Mesendoderm (in vitro differentiated cells): ENCODE measurements around the gene CHID1.

ENCODE experiments used
- DNase-seq: peaks from one replicate; pipeline ENCODE4 v3.0.0; 2013
- H2AK5ac ChIP-seq: 2 replicates; pipeline ENCODE4 v1.6.1; 2013; ENCODE audit warnings: low read length, inconsistent platforms
- H2BK120ac ChIP-seq: 2 replicates; pipeline ENCODE4 v1.6.1; 2013; ENCODE audit warnings: low read depth, mild to moderate bottlenecking, low read length, moderate library complexity, mixed read lengths
- H2BK15ac ChIP-seq: replicated peaks from 2 replicates; pipeline ENCODE4 v1.6.1; 2013; ENCODE audit warnings: low read depth, mild to moderate bottlenecking, moderate library complexity
- H2BK5ac ChIP-seq: 2 replicates; pipeline ENCODE4 v1.6.1; 2013; ENCODE audit warnings: low read length, inconsistent platforms
- H3K18ac ChIP-seq: 2 replicates; pipeline ENCODE4 v1.6.1; 2013; ENCODE audit warnings: mild to moderate bottlenecking, low read length, mixed read lengths
- H3K23ac ChIP-seq: one replicate; pipeline ENCODE4 v1.6.1; 2013; ENCODE audit warnings: low read length
- H3K27ac ChIP-seq: 2 replicates; pipeline ENCODE4 v1.5.1; 2013; ENCODE audit warnings: low read depth, mild to moderate bottlenecking, inconsistent platforms, low read length, moderate library complexity
- H3K27me3 ChIP-seq: 2 replicates; pipeline ENCODE4 v1.6.1; 2013; ENCODE audit warnings: low read length, control low read depth, mild to moderate bottlenecking, inconsistent platforms; ENCODE audit not compliant: insufficient read depth, poor library complexity
- H3K36me3 ChIP-seq: 2 replicates; pipeline ENCODE4 v1.6.1; 2013; ENCODE audit warnings: low read length, inconsistent platforms; ENCODE audit not compliant: control insufficient read depth, insufficient read depth
- H3K4ac ChIP-seq: one replicate; pipeline ENCODE4 v1.6.1; 2013; ENCODE audit warnings: low read depth, mild to moderate bottlenecking, low read length, moderate library complexity
- H3K4me1 ChIP-seq: 2 replicates; pipeline ENCODE4 v1.6.1; 2013; ENCODE audit warnings: low read depth, low read length, inconsistent platforms; ENCODE audit not compliant: control insufficient read depth
- H3K4me2 ChIP-seq: 2 replicates; pipeline ENCODE4 v1.6.1; 2013; ENCODE audit warnings: low read length
- H3K4me3 ChIP-seq: 2 replicates; pipeline ENCODE4 v1.5.1; 2013; ENCODE audit warnings: mild to moderate bottlenecking, low read length
- H3K56ac ChIP-seq: one replicate; pipeline ENCODE4 v1.6.1; 2013; ENCODE audit warnings: low read length
- H3K79me1 ChIP-seq: 2 replicates; pipeline ENCODE4 v1.6.1; 2013; ENCODE audit warnings: low read length, inconsistent platforms
- H3K79me2 ChIP-seq: 2 replicates; pipeline ENCODE4 v1.6.1; 2013; ENCODE audit warnings: mild to moderate bottlenecking, low read length; ENCODE audit not compliant: control insufficient read depth, insufficient read depth
- H3K9ac ChIP-seq: 2 replicates; pipeline ENCODE4 v1.6.1; 2013; ENCODE audit warnings: low read length, inconsistent platforms
- H4K5ac ChIP-seq: one replicate; pipeline ENCODE4 v1.6.1; 2013; ENCODE audit warnings: low read length
- H4K8ac ChIP-seq: one replicate; pipeline ENCODE4 v1.6.1; 2013; ENCODE audit warnings: low read depth, mild to moderate bottlenecking, control low read depth, low read length, moderate library complexity
- WGBS: extraction: QIAGEN DNeasy Blood & Tissue Kit; methylation state at CpG from one replicate; pipeline ENCODE4 v1.1.7; 2013; ENCODE audit warnings: low lambda C conversion rate, missing lambda C conversion rate; ENCODE audit not compliant: insufficient coverage; ENCODE audit errors: extremely low coverage; 5-methylcytosine and 5-hydroxymethylcytosine counted together

CHID1 gene

GRCh38 chr11:821512-822371, 88.9 kb downstream of the CHID1 start:
- H2BK120ac ChIP-seq, result no peak overlapping the region
- H3K4me1 ChIP-seq, result peaks cover 4% of the 10 kb centered on the region
- no peaks in the 10 kb centered on the region for H3K36me3 ChIP-seq
- H3K27ac ChIP-seq, result no peak overlapping the region
- no peak overlapping the region for H3K56ac ChIP-seq
- no peak overlapping the region for H3K4ac ChIP-seq
- no peak overlapping the region for H3K23ac ChIP-seq
- H3K18ac ChIP-seq, result no peak overlapping the region
- H2BK5ac ChIP-seq, result no peak overlapping the region
- WGBS, result no CpG with 5 or more reads among the region's 22 CpGs
- no peaks in the 10 kb centered on the region for H3K79me2 ChIP-seq
- no peaks in the 10 kb centered on the region for H3K27me3 ChIP-seq
- no peak overlapping the region for H4K5ac ChIP-seq
- peaks cover 4% of the 10 kb centered on the region for H3K79me1 ChIP-seq
- DNase-seq, result no peak
- H2AK5ac ChIP-seq, result no peak overlapping the region
- H2BK15ac ChIP-seq, result no peak overlapping the region
- H4K8ac ChIP-seq, result no peak overlapping the region
- no peak overlapping the region for H3K4me3 ChIP-seq
- no peak overlapping the region for H3K4me2 ChIP-seq
- no peak overlapping the region for H3K9ac ChIP-seq

- H2BK120ac ChIP-seq, result no peak overlapping the region
- H2BK5ac ChIP-seq, result no peak overlapping the region
- no peaks in the 10 kb centered on the region for H3K36me3 ChIP-seq
- H3K4me2 ChIP-seq, result no peak overlapping the region
- no CpG with 5 or more reads among the region's 11 CpGs for WGBS
- H3K4ac ChIP-seq, result no peak overlapping the region
- H3K23ac ChIP-seq, result no peak overlapping the region
- H3K79me1 ChIP-seq, result peaks cover 4% of the 10 kb centered on the region
- H3K79me2 ChIP-seq, result no peaks in the 10 kb centered on the region
- no peak overlapping the region for H2AK5ac ChIP-seq
- no peak overlapping the region for H3K56ac ChIP-seq
- no peak overlapping the region for H4K5ac ChIP-seq
- no peak overlapping the region for H4K8ac ChIP-seq
- no peak overlapping the region for H3K9ac ChIP-seq
- H2BK15ac ChIP-seq, result no peak overlapping the region
- H3K4me3 ChIP-seq, result no peak overlapping the region
- no peak for DNase-seq
- H3K18ac ChIP-seq, result no peak overlapping the region
- peaks cover 4% of the 10 kb centered on the region for H3K4me1 ChIP-seq
- no peaks in the 10 kb centered on the region for H3K27me3 ChIP-seq
- H3K27ac ChIP-seq, result no peak overlapping the region
These were observed 89.7 kb downstream of the CHID1 start for GRCh38 chr11:820655-821511.

GRCh38 chr11:819943-820649, 90.5 kb downstream of the CHID1 start:
- no peaks in the 10 kb centered on the region for H3K36me3 ChIP-seq
- no peak overlapping the region for H3K27ac ChIP-seq

GRCh38 chr11:819129-819931, 91.3 kb downstream of the CHID1 start:
- H2BK15ac ChIP-seq, result no peak overlapping the region
- peak overlapping the region; percentile 14 for H3K27ac ChIP-seq
- H3K56ac ChIP-seq, result peak overlapping the region; percentile 92
- peak overlapping the region; percentile 51 for H3K18ac ChIP-seq
- peak overlapping the region; percentile 86 for H3K9ac ChIP-seq
- H4K5ac ChIP-seq, result no peak overlapping the region
- H3K36me3 ChIP-seq, result no peaks in the 10 kb centered on the region
- H3K27me3 ChIP-seq, result no peaks in the 10 kb centered on the region
- peak; percentile 90 for DNase-seq
- no peaks in the 10 kb centered on the region for H3K79me2 ChIP-seq
- no peak overlapping the region for H4K8ac ChIP-seq
- H3K23ac ChIP-seq, result no peak overlapping the region
- peaks cover 4% of the 10 kb centered on the region for H3K4me1 ChIP-seq
- peak overlapping the region; percentile 65 for H3K4ac ChIP-seq
- no peak overlapping the region for H2BK5ac ChIP-seq
- H2BK120ac ChIP-seq, result no peak overlapping the region
- no peak overlapping the region for H2AK5ac ChIP-seq
- H3K4me3 ChIP-seq, result peak overlapping the region; percentile 73
- H3K4me2 ChIP-seq, result peak overlapping the region; percentile 89
- H3K79me1 ChIP-seq, result peaks cover 4% of the 10 kb centered on the region
- no CpG with 5 or more reads among the region's 96 CpGs for whole genome bisulfite sequencing

More at GRCh38 chr11:819943-820649, 90.5 kb downstream of the CHID1 start:
- no peak overlapping the region for H2BK120ac ChIP-seq
- no peak overlapping the region for H2BK5ac ChIP-seq
- H3K27me3 ChIP-seq, result no peaks in the 10 kb centered on the region
- H2AK5ac ChIP-seq, result no peak overlapping the region
- no peak overlapping the region for H4K5ac ChIP-seq
- peak overlapping the region; percentile 73 for H3K4me3 ChIP-seq
- no peak overlapping the region for H3K23ac ChIP-seq
- H2BK15ac ChIP-seq, result no peak overlapping the region
- H4K8ac ChIP-seq, result no peak overlapping the region
- DNase-seq, result peak; percentile 85
- H3K4me2 ChIP-seq, result peak overlapping the region; percentile 48
- H3K79me2 ChIP-seq, result no peaks in the 10 kb centered on the region
- H3K4me1 ChIP-seq, result peaks cover 4% of the 10 kb centered on the region
- H3K79me1 ChIP-seq, result peaks cover 4% of the 10 kb centered on the region
- H3K18ac ChIP-seq, result peak overlapping the region; percentile 51
- no peak overlapping the region for H3K4ac ChIP-seq
- H3K9ac ChIP-seq, result peak overlapping the region; percentile 86
- H3K56ac ChIP-seq, result peak overlapping the region; percentile 92
- WGBS, result no CpG with 5 or more reads among the region's 47 CpGs
